Tibial artery (tissue), 4 donors: ENCODE measurements around the gene SMIM45.

ENCODE experiments used
- DNase-seq, 2 donors: peaks; one replicate each; pipeline ENCODE4 v3.0.0-alpha.2; 2019
- H3K27ac ChIP-seq, 2 donors: fragments of 200-600 bp; sonication (generic) in 1 of 2; 1 replicate in 1 of 2; 2 replicates in 1 of 2; pipeline ENCODE4 v1.5.1; 2018 to 2019; ENCODE audit warnings: mild to moderate bottlenecking in 1 of 2
- H3K27me3 ChIP-seq, 2 donors: fragments of 200-600 bp; sonication (generic) in 1 of 2; one replicate each; pipeline versions ENCODE4 v1.5.1 to v1.6.0; 2016 to 2019
- H3K36me3 ChIP-seq, 3 donors: fragments of 200-600 bp; sonication (generic) in 2 of 3; one replicate each; pipeline ENCODE4 v1.5.1; 2016 to 2019; ENCODE audit warnings: mild to moderate bottlenecking in 2 of 3
- H3K4me1 ChIP-seq, 4 donors: fragments of 200-600 bp; sonication (generic) in 2 of 4; 1 replicate in 3 of 4; 2 replicates in 1 of 4; pipeline ENCODE4 v1.5.1; 2016 to 2019
- H3K4me3 ChIP-seq, 2 donors: fragments of 200-600 bp; sonication (generic) in 1 of 2; 1 replicate in 1 of 2; 2 replicates in 1 of 2; pipeline ENCODE4 v1.5.1; 2018 to 2019; ENCODE audit warnings: mild to moderate bottlenecking in 2 of 2
- H3K9me3 ChIP-seq, 3 donors: fragments of 200-600 bp; sonication (generic) in 1 of 3; one replicate each; pipeline ENCODE4 v1.5.1; 2016 to 2019
- CTCF ChIP-seq, 2 experiments: fragments of 200-600 bp in 1 of 2; fragments of 450-650 bp in 1 of 2; IDR thresholded peaks; one replicate each; pipeline ENCODE4 v1.5.1; 2017 to 2019; ENCODE audit warnings: antibody characterized with exemption in 2 of 2, mild to moderate bottlenecking in 1 of 2, moderate library complexity in 1 of 2
- intact Hi-C: fragments of 100-400 bp; cut with DNase I; formaldehyde crosslinking; loops from one replicate; pipeline ENCODE4 v1.15.0; 2023; ENCODE audit warnings: low total_unique reads

Gene SMIM45

GRCh38 chr22:41910050-41911000 lies 41.6 kb upstream of the SMIM45 start:
- peak overlapping the region; percentile 21 to 43 for H3K4me3 ChIP-seq
- no peak for TF ChIP-seq CTCF (IDR thresholded peaks at IDR 0.05)
- no peaks in the 10 kb centered on the region for H3K9me3 ChIP-seq
- H3K4me1 ChIP-seq, result peaks cover 0 to 40% (median 32%) of the 10 kb centered on the region in 4 donors
- peaks cover 2 to 25% (median 6%) of the 10 kb centered on the region in 3 donors for H3K36me3 ChIP-seq
- intact Hi-C loops, result no loop called here
- H3K27me3 ChIP-seq, result peaks cover 8 to 66% of the 10 kb centered on the region in 2 donors
- H3K27ac ChIP-seq, result no peak overlapping the region
- peak in 1 of 2 donors; percentile 76 for DNase-seq

DNA sequence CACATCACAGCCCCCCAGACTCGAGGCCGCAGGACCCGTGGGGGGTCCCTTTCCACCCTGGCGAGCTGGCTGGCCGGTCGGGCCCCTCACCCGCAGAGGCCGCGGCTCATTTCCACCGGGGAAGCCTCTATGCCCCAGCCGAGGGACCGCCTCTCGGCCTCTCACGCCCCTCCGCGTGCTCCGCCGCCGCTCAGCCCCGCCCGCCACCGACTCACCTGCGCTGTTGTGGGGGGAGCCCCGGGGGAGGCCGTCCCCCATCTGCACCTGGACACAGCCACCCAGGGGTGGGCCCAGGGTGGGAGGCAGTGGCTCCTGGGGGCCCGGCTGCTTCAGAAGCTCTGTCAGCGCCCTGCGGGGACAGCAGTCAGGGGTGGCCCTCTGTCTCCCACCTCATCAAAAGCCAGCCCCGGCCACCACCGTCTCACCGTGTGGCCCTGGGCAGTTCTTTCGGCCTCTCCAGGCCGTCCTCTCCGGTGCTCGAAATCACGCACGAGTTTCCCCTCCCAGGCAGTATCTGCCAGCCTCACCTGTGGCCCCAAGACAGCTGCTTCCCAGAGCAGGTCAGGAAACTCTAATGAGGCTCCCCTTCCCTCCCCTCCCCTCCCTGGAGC lies 40.8 kb upstream of the SMIM45 start:
- no peak for TF ChIP-seq CTCF (IDR thresholded peaks at IDR 0.05)
- no peak for DNase-seq
- Histone ChIP-seq H3K4me1 (peaks cover 0 to 40% (median 34%) of the 10 kb centered on the region in 4 donors), H3K27ac (no peak overlapping the region), H3K9me3 (no peaks in the 10 kb centered on the region), H3K4me3 (peak overlapping the region in 1 of 2 donors; percentile 43), H3K36me3 (peaks cover 0 to 17% (median 0%) of the 10 kb centered on the region in 3 donors), H3K27me3 (peaks cover 8 to 73% of the 10 kb centered on the region in 2 donors)
- intact Hi-C loops, result no loop called here

- TF ChIP-seq CTCF (IDR thresholded peaks at IDR 0.05), result no peak
- DNase-seq, result no peak
- peaks cover 0 to 4% (median 0%) of the 10 kb centered on the region in 3 donors for H3K36me3 ChIP-seq
- no peaks in the 10 kb centered on the region for H3K9me3 ChIP-seq
- peaks cover 8 to 86% of the 10 kb centered on the region in 2 donors for H3K27me3 ChIP-seq
- no peak overlapping the region for H3K27ac ChIP-seq
- peaks cover 0 to 40% (median 34%) of the 10 kb centered on the region in 4 donors for H3K4me1 ChIP-seq
- intact Hi-C loops, result no loop called here
- H3K4me3 ChIP-seq, result no peak overlapping the region
Observed at GRCh38 chr22:41912338-41913039, 39.5 kb upstream of the SMIM45 start.

GRCh38 chr22:41913040-41913719 lies 38.8 kb upstream of the SMIM45 start:
- intact Hi-C loops, result no loop called here
- peaks cover 8 to 93% of the 10 kb centered on the region in 2 donors for H3K27me3 ChIP-seq
- no peaks in the 10 kb centered on the region for H3K36me3 ChIP-seq
- H3K27ac ChIP-seq, result no peak overlapping the region
- no peak overlapping the region for H3K4me3 ChIP-seq
- DNase-seq, result no peak
- H3K9me3 ChIP-seq, result no peaks in the 10 kb centered on the region
- H3K4me1 ChIP-seq, result peaks cover 0 to 46% (median 37%) of the 10 kb centered on the region in 4 donors
- no peak for TF ChIP-seq CTCF (IDR thresholded peaks at IDR 0.05)
